D341Med (cell line): Measurements from ENCODE around the gene USP12.

ENCODE experiments used
- DNase-seq: peaks from one replicate; pipeline ENCODE4 v3.0.0; 2012; ENCODE audit warnings: low spot score

Gene USP12

DNA sequence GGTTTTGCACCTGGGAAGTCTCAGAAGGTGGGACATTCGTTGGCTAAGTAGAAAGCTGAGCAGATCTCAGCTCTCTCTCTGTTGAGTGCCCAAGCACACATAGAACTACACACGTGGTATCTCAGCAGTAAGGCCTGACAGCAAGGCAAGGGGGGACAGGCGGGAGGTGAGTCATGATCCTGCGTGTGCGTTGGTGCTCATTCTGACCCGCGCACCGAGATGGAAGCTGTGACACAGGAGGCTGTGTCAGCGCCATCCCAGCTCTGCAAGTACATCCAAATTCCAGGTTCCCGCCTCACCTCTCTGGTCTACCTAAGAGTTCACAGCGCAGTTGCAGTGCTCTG lies 135.7 kb downstream of the USP12 start:
- peak; percentile 15 for DNase-seq

DNA sequence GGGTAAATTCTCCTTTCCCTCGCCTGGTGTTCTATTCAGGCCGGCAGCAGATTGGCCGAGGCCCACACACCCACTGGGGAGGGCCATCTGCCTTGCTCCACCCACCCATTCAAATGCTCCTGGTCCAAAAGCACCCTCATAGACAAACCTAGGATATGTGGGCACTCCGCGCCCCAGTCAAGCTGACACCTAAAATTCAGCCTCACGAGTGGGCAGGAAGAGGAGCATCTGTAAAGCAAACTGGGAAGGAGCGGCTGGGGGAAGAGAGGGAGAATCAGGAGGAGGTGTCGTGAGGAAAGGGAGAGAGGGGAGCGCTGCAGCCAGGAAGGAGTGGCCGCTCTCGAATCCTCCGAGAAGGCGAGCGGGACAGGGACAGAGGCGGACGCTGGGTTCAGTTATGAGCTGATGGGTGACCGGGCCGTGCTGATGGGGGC lies 136.9 kb downstream of the USP12 start:
- peak; percentile 17 for DNase-seq

DNA sequence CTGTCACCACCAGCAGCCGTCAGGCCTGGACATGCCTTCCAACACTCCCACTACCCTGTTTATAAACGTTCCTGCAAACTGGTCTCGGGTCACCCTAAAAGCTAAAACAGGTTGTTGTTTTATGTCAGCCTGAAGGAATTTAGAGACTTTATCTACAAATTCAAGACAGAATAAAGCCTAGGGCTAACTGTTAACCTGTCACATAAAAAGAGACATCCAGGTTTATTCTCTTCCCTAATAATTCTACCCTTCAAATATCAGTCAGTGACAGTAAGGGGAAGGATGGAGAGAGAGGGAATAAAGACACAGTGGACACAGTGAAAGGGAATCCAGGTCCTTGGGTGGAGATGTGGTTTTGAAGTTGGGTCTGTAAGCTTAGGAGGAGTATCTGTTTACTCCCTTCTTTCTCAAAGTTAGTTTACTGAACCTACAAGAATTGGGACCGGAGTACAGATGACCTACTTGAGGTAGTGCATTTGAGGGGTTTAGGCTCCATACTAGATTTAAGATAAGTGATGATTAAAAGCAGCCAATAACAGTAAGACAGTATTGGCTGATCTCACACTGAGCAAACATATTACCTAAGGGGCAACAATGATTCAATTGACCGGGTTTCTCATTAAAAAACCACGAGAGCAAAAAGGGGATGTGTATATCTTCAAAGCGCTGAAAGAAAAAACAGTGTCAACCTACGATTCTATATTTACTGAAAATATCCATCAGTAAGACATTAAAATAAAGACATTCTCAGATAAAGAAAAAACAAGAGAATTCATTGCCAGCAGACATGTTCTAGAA lies 142.7 kb downstream of the USP12 start:
- DNase-seq = no peak

DNA sequence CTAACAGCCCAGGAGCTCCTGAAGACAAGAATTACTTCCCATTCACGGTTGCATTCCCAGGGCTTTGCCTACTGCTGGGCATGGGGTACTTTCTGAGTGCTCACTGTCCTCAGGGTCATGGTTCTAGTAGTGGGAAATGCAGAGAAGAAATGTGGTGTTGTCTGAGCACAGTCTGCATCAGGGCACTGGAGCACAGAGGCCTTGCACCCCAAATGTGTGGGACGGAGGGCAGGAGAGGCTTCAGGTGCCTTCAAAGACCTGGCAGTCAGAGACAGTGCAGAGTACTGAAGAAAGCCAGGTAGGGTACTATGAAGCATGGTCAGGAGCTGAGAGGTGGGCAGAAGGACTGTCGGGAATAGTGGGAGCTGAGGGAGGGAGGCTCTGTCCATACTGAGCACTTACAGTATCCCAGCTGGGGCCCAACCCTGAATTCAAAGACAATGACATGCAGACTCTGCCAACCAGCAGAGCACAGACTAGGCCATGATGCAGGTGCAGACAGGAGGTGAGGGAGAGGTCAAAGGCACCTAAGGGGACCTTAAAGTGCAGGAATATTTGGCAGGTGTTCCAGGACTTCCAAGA lies 144.4 kb downstream of the USP12 start:
- no peak for DNase-seq

GRCh38 chr13:27026396-27026795 lies 145.2 kb downstream of the USP12 start:
- no peak for DNase-seq

GRCh38 chr13:27024776-27025492 lies 146.7 kb downstream of the USP12 start:
- DNase-seq = no peak

DNA sequence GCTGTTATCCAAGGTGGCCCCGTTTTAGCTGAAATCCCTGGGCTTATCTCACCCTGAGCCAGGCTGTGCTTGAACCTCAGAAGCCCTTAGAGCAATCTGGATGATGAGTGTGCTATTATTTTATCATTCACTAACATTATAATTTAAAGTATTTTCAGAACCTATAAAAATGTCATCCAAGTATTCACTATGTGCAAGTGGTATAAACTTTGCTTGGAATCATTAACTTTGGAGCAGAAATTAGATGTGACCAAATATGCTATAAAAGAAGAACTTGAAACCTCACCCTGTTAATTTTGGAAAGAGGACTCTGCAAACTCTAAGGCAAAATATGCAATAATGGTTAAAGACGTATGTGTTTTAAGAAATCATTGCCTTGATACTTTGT lies 147.5 kb downstream of the USP12 start:
- no peak for DNase-seq

- no peak for DNase-seq
Observed at GRCh38 chr13:27023385-27024073, 148.1 kb downstream of the USP12 start.

DNA sequence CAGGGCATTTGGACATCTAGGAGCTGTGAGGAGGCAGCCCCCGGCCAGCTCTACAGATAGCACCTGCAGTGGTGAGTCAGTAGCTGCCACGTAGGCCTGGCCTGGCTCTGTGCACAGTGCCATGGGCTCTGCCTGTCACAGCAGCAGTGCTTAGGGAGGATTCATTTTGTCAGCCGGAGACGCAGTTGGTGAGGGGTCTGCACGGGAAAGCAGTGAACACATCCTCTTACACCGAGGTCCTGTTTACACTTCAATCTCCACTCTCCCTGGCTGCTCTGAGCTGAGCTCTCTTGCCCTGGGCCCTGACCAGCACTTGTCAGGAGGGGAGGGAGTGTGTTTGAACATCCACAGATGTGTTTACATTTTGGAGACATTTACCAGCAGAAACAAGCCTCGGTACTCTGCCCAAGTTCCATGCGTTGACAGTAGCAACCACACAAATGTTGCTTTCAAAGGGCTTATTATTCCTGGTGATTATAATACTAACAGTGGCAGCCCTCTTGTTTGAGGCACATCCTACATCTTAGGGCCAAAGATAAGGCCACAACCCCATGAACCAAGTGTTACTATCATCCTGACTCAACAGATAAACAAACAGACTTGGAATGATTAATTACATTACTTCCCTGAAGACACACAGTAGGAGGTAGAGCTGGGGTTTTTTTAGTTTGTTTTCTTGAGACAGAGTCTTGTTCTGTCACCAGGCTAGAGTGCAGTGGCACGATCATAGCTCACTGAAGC lies 148.9 kb downstream of the USP12 start:
- no peak for DNase-seq

GRCh38 chr13:27020415-27020814 lies 151.2 kb downstream of the USP12 start:
- DNase-seq = no peak

- DNase-seq = no peak
Observed at GRCh38 chr13:27018882-27019281, 152.7 kb downstream of the USP12 start.

DNA sequence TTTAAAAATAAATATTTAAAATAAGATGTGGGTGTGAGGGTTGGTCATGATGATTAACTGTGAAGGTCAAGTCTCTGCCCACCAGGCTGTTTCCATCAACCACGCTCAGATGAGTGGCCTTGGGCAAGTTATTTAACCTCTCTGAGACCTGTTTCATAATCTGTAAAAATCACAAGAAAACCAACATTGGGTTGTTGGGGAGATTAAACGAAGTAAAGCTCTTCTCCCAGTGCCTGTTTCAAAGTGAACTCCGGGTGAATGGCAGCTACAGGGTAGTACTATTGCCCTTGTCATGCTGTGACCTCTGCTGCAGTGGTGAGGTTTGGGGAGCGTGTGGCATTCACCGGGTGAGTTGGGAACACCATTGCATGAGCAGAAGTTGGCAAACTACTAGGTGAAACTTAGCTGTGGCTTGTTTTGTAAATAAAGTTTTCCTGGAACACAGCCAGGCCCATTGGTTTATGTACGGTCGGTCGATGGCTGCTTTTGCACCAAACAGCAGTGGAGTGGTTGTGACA lies 153.2 kb downstream of the USP12 start:
- DNase-seq = no peak

DNA sequence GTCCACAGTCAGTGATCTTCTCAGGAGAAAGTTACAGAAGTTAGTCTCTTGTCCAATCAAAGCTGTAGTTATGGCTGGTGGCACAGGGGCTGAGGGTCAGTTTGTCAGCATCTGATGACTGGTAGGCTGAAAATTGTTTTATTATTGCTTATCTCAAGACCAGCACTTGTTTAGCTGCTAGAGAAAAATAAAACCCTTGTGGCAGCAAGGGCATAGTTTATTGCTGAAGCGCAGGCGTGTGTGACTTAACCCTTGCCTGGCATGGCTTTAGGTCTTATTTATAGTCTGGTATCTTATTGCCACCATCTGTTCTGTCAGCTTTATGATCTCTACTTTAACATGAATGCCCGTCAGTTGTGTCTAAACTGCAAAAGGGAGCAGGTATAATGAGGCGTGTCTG lies 154.7 kb downstream of the USP12 start:
- no peak for DNase-seq
